GM12892 (cell line): ENCODE measurements around the gene NRCAM.
"Not testable (repeated sequence)": the region's sequence is repeated elsewhere in the genome, so short reads cannot be mapped to it uniquely, and the experiment has no call there.

Experiments used
- DNase-seq: peaks from one replicate; pipeline ENCODE4 v3.0.0; 2011; ENCODE audit not compliant: insufficient read length
- FAIRE-seq: peaks from 2 replicates; lab custom pipeline; 2011; peaks lifted over from hg19 to GRCh38; lab: Jason Lieb, UNC
- POLR2A ChIP-seq: IDR thresholded peaks from 2 replicates; pipeline ENCODE4 v1.6.1; 2011; ENCODE audit warnings: low read depth, low read length, control low read depth
- POLR2AphosphoS5 ChIP-seq: IDR thresholded peaks from 2 replicates; pipeline ENCODE4 v1.6.1; 2011; ENCODE audit warnings: low read depth, low read length, control low read depth
- TAF1 ChIP-seq: IDR thresholded peaks from 2 replicates; pipeline ENCODE4 v1.6.1; 2011; ENCODE audit warnings: low read depth, mild to moderate bottlenecking, control low read depth, low read length, borderline replicate concordance

NRCAM gene

GRCh38 chr7:108286290-108286904, 169.8 kb downstream of the NRCAM start:
- no peak for DNase-seq
- TF ChIP-seq POLR2AphosphoS5 (no peak), TAF1 (no peak), POLR2A (no peak)
- no peak for FAIRE-seq

GRCh38 chr7:108285778-108286177, 170.5 kb downstream of the NRCAM start:
- no peak for DNase-seq
- no peak for FAIRE-seq
- no peak for TF ChIP-seq POLR2AphosphoS5
- TF ChIP-seq TAF1: no peak
- TF ChIP-seq POLR2A: no peak

- FAIRE-seq: no peak
- TF ChIP-seq POLR2A: no peak
- TF ChIP-seq TAF1: no peak
- TF ChIP-seq POLR2AphosphoS5: no peak
- no peak for DNase-seq
Observed at GRCh38 chr7:108285003-108285368, 171.2 kb downstream of the NRCAM start.

GRCh38 chr7:108284349-108285002, 171.8 kb downstream of the NRCAM start:
- DNase-seq: no peak
- TF ChIP-seq POLR2AphosphoS5 (no peak), TAF1 (no peak)
- FAIRE-seq: no peak

GRCh38 chr7:108283252-108283651, 173.0 kb downstream of the NRCAM start:
- DNase-seq (no peak), FAIRE-seq (no peak)
- no peak for TF ChIP-seq POLR2A
- TF ChIP-seq TAF1: no peak
- no peak for TF ChIP-seq POLR2AphosphoS5

- TF ChIP-seq POLR2A: no peak
- FAIRE-seq (no peak), DNase-seq (no peak)
Observed at GRCh38 chr7:108282427-108282996, 173.7 kb downstream of the NRCAM start.

GRCh38 chr7:108280136-108280535, 176.1 kb downstream of the NRCAM start:
- FAIRE-seq: no peak
- no peak for TF ChIP-seq TAF1
- no peak for TF ChIP-seq POLR2A
- no peak for TF ChIP-seq POLR2AphosphoS5
- DNase-seq: no peak

- DNase-seq: no peak
- TF ChIP-seq POLR2AphosphoS5: no peak
- no peak for TF ChIP-seq TAF1
- TF ChIP-seq POLR2A: no peak
- FAIRE-seq: no peak
Observed at GRCh38 chr7:108278776-108279175, 177.5 kb downstream of the NRCAM start.

- no peak for TF ChIP-seq TAF1
- TF ChIP-seq POLR2AphosphoS5: no peak
- no peak for TF ChIP-seq POLR2A
- FAIRE-seq (no peak), DNase-seq (no peak)
Observed at GRCh38 chr7:108278281-108278680, 178.0 kb downstream of the NRCAM start.

GRCh38 chr7:108274447-108274846, 181.8 kb downstream of the NRCAM start:
- FAIRE-seq, DNase-seq: not testable (repeated sequence)

GRCh38 chr7:108272891-108273290, 183.3 kb downstream of the NRCAM start:
- not testable (repeated sequence) for DNase-seq, FAIRE-seq

- TF ChIP-seq POLR2A: no peak
- TF ChIP-seq TAF1: no peak
- no peak for TF ChIP-seq POLR2AphosphoS5
- DNase-seq (no peak), FAIRE-seq (peak; percentile 27)
Observed at GRCh38 chr7:108270385-108271015, 185.7 kb downstream of the NRCAM start.

- no peak for TF ChIP-seq POLR2AphosphoS5
- no peak for TF ChIP-seq TAF1
- no peak for TF ChIP-seq POLR2A
- DNase-seq (no peak), FAIRE-seq (no peak)
Observed at GRCh38 chr7:108268200-108268820, 187.9 kb downstream of the NRCAM start.
